H1 (cell line): ENCODE data around the gene NPR2. TPM values are rescaled to one million over a fixed set of nuclear protein-coding genes. Genes with fewer than 3 reads are reported as not detected.

Source experiments
- CTCF ChIA-PET: fragments of 300-600 bp; sonication (Branson Sonifier 250); formaldehyde crosslinking; loops from one replicate; lab custom pipeline; 2021; ENCODE audit not compliant: partially characterized antibody; lab: Charles Lee
- POLR2A ChIA-PET: fragments of 300-600 bp; sonication (Branson Sonifier 250); formaldehyde crosslinking; loops from one replicate; lab custom pipeline; 2021; ENCODE audit warnings: inconsistent platforms; ENCODE audit not compliant: partially characterized antibody; lab: Charles Lee
- DNase-seq, 2 experiments: peaks; one replicate each; pipeline versions ENCODE4 v3.0.0 to v3.0.0-alpha.2; 2010 to 2022; ENCODE audit warnings: low spot score in 2 of 2, low read depth in 1 of 2, mixed read lengths in 1 of 2
- FAIRE-seq: peaks from 2 replicates; lab custom pipeline; 2011; peaks lifted over from hg19 to GRCh38; lab: Jason Lieb, UNC
- H2AFZ ChIP-seq: 2 replicates; pipeline ENCODE4 v1.8.1; 2012; ENCODE audit warnings: low read length, inconsistent platforms
- H2AK5ac ChIP-seq: 2 replicates; pipeline ENCODE4 v1.6.1; 2013; ENCODE audit warnings: low read depth, low read length
- H2BK120ac ChIP-seq: replicated peaks from 2 replicates; pipeline ENCODE3; 2013; ENCODE audit warnings: low read depth, low read length, inconsistent platforms
- H2BK12ac ChIP-seq: 2 replicates; pipeline ENCODE4 v1.6.1; 2013; ENCODE audit warnings: low read depth, low read length
- H2BK15ac ChIP-seq: 2 replicates; pipeline ENCODE4 v1.6.1; 2013; ENCODE audit warnings: low read length
- H2BK20ac ChIP-seq: 2 replicates; pipeline ENCODE4 v1.6.1; 2013; ENCODE audit warnings: low read length
- H2BK5ac ChIP-seq: 2 replicates; pipeline ENCODE4 v1.6.1; 2013; ENCODE audit warnings: low read depth, low read length
- H3K14ac ChIP-seq: 2 replicates; pipeline ENCODE4 v1.6.1; 2013; ENCODE audit warnings: inconsistent platforms; ENCODE audit not compliant: insufficient read length
- H3K18ac ChIP-seq: 2 replicates; pipeline ENCODE4 v1.6.1; 2013; ENCODE audit warnings: low read length; ENCODE audit errors: extremely low read depth
- H3K23ac ChIP-seq: 2 replicates; pipeline ENCODE4 v1.6.1; 2013; ENCODE audit warnings: inconsistent platforms; ENCODE audit not compliant: insufficient read length
- H3K23me2 ChIP-seq: 2 replicates; pipeline ENCODE4 v1.6.1; 2013; ENCODE audit warnings: low read depth, low read length
- H3K27ac ChIP-seq: 2 replicates; pipeline ENCODE4 v1.6.1; 2011; ENCODE audit warnings: low read depth, low read length, inconsistent platforms
- H3K27me3 ChIP-seq, 4 experiments: replicated peaks in 1 of 4; 1 replicate in 1 of 4; 2 replicates in 3 of 4; pipeline versions ENCODE4 v1.6.1 to v1.8.1; 2011 to 2013; ENCODE audit warnings: low read length in 3 of 4, mild to moderate bottlenecking in 3 of 4, inconsistent platforms in 2 of 4, mixed read lengths in 2 of 4, moderate library complexity in 1 of 4; ENCODE audit not compliant: control insufficient read depth in 3 of 4, insufficient read depth in 3 of 4; ENCODE audit errors: extremely low read depth in 1 of 4
- H3K36me3 ChIP-seq, 4 experiments: 2 replicates each; pipeline versions ENCODE4 v1.6.1 to v1.8.1; 2011 to 2013; ENCODE audit warnings: mild to moderate bottlenecking in 4 of 4, low read length in 3 of 4, moderate library complexity in 2 of 4, control low read depth in 1 of 4, inconsistent platforms in 1 of 4; ENCODE audit not compliant: insufficient read depth in 4 of 4, control insufficient read depth in 2 of 4
- H3K4ac ChIP-seq: replicated peaks from 2 replicates; pipeline ENCODE3; 2013; ENCODE audit warnings: low read length, low read depth, mixed read lengths, inconsistent platforms; ENCODE audit not compliant: insufficient read length
- H3K4me1 ChIP-seq, 4 experiments: replicated peaks in 1 of 4; 1 replicate in 1 of 4; 2 replicates in 3 of 4; pipeline versions ENCODE4 v1.6.1 to v1.8.1; 2011 to 2013; ENCODE audit warnings: low read length in 3 of 4, inconsistent platforms in 2 of 4, mixed read lengths in 1 of 4; ENCODE audit not compliant: insufficient read depth in 4 of 4, control insufficient read depth in 3 of 4
- H3K4me2 ChIP-seq, 2 experiments: 2 replicates each; pipeline versions ENCODE4 v1.6.1 to v1.8.1; 2011 to 2013; ENCODE audit warnings: low read depth in 2 of 2, low read length in 2 of 2, control low read depth in 1 of 2, inconsistent platforms in 1 of 2, mild to moderate bottlenecking in 1 of 2; ENCODE audit not compliant: insufficient read depth in 1 of 2
- H3K4me3 ChIP-seq, 4 experiments: fragments of 200-600, 300-600 bp in 1 of 4; sonication (generic), shearing (Covaris generic), sonication (Bioruptor Twin) in 1 of 4; 2 replicates each; pipeline versions ENCODE4 v1.5.1 to v1.8.1; 2011 to 2016; ENCODE audit warnings: low read length in 4 of 4, low read depth in 3 of 4, control low read depth in 2 of 4, inconsistent platforms in 2 of 4, mild to moderate bottlenecking in 2 of 4, mixed read lengths in 1 of 4, moderate library complexity in 1 of 4; ENCODE audit not compliant: insufficient read depth in 2 of 4; ENCODE audit errors: extremely low read depth in 1 of 4
- H3K56ac ChIP-seq: replicated peaks from 2 replicates; pipeline ENCODE3; 2013; ENCODE audit warnings: low read depth, mild to moderate bottlenecking, mixed read lengths, low read length, inconsistent platforms; ENCODE audit not compliant: insufficient read length
- H3K79me1 ChIP-seq: 2 replicates; pipeline ENCODE4 v1.6.1; 2013; ENCODE audit warnings: low read depth, low read length, control low read depth
- H3K79me2 ChIP-seq, 2 experiments: 2 replicates each; pipeline versions ENCODE4 v1.6.1 to v1.8.1; 2012 to 2013; ENCODE audit warnings: low read length in 2 of 2, mild to moderate bottlenecking in 2 of 2, inconsistent platforms in 1 of 2; ENCODE audit not compliant: insufficient read depth in 2 of 2, control insufficient read depth in 1 of 2
- H3K9ac ChIP-seq, 4 experiments: replicated peaks in 1 of 4; 1 replicate in 1 of 4; 2 replicates in 3 of 4; pipeline versions ENCODE4 v1.6.1 to v1.8.1; 2011 to 2013; ENCODE audit warnings: low read depth in 3 of 4, low read length in 3 of 4, control low read depth in 2 of 4, mild to moderate bottlenecking in 2 of 4, moderate library complexity in 2 of 4, inconsistent platforms in 1 of 4; ENCODE audit errors: extremely low read depth in 1 of 4
- H3K9me3 ChIP-seq, 2 experiments: 2 replicates each; pipeline versions ENCODE4 v1.6.1 to v1.8.1; 2012 to 2013; ENCODE audit warnings: mild to moderate bottlenecking in 2 of 2, moderate library complexity in 2 of 2, control low read depth in 1 of 2, inconsistent platforms in 1 of 2, low read depth in 1 of 2, low read length in 1 of 2, mixed read lengths in 1 of 2; ENCODE audit not compliant: insufficient read depth in 2 of 2
- H4K20me1 ChIP-seq, 2 experiments: replicated peaks in 1 of 2; 2 replicates each; pipeline versions ENCODE3 to v1.8.1; 2011 to 2013; ENCODE audit warnings: inconsistent platforms in 2 of 2, low read length in 2 of 2, mild to moderate bottlenecking in 1 of 2; ENCODE audit not compliant: insufficient read depth in 2 of 2, control insufficient read depth in 1 of 2
- H4K5ac ChIP-seq: 2 replicates; pipeline ENCODE4 v1.6.1; 2013; ENCODE audit warnings: low read length, low read depth, mixed read lengths, inconsistent platforms; ENCODE audit not compliant: insufficient read length
- H4K8ac ChIP-seq: 2 replicates; pipeline ENCODE4 v1.8.0; 2013; ENCODE audit warnings: mild to moderate bottlenecking, moderate library complexity, low read length, inconsistent platforms; ENCODE audit not compliant: insufficient read depth; ENCODE audit errors: extremely low read depth
- H4K91ac ChIP-seq: replicated peaks from 2 replicates; pipeline ENCODE3; 2013; ENCODE audit warnings: low read length, mixed read lengths, inconsistent platforms; ENCODE audit not compliant: insufficient read length
- BACH1 ChIP-seq: IDR thresholded peaks from 2 replicates; pipeline ENCODE4 v1.6.1; 2012; ENCODE audit warnings: low read length, improper control_type of control experiment
- CTBP2 ChIP-seq: IDR thresholded peaks from 2 replicates; pipeline ENCODE4 v1.7.0; 2011; ENCODE audit warnings: borderline replicate concordance, mild to moderate bottlenecking, moderate library complexity, mixed read lengths, low read length; ENCODE audit not compliant: insufficient read depth, insufficient read length
- EGR1 ChIP-seq: IDR thresholded peaks from 2 replicates; pipeline ENCODE4 v1.6.1; 2011; ENCODE audit warnings: low read depth, low read length, borderline replicate concordance
- GABPA ChIP-seq: IDR thresholded peaks from 2 replicates; pipeline ENCODE4 v1.6.1; 2011; ENCODE audit warnings: mild to moderate bottlenecking, low read length, moderate library complexity, borderline replicate concordance; ENCODE audit not compliant: insufficient read depth
- JUN ChIP-seq: IDR thresholded peaks from 2 replicates; pipeline ENCODE4 v1.6.1; 2011; ENCODE audit warnings: low read depth, mild to moderate bottlenecking, improper control_type of control experiment, low read length
- polyA plus RNA-seq, 7 experiments: library from polyadenylated mRNA; depleted of rRNA in 3 of 7; stranded (reverse) in 5 of 7; unstranded in 2 of 7; fragments of >200 nt in 5 of 7; fragments of 200-250 nt in 2 of 7; gene quantifications; 1 replicate in 5 of 7; 2 replicates in 1 of 7; 4 replicates in 1 of 7; pipeline versions ENCODE4 v1.2.1 to v1.2.3, GENCODE V29; 2011 to 2013; ENCODE audit warnings: missing spikeins in 2 of 7, mixed read lengths in 2 of 7
- total RNA-seq: library from RNA; stranded (reverse); fragmentation: NEBNext Ultra II Directional; extraction: Animal tissue kit (Norgen Biotek cat#: 25700); gene quantifications from 2 replicates; pipeline ENCODE4 v1.2.1, GENCODE V29; 2021
- TF ChIP-seq, protein P1 (sequence below): IDR thresholded peaks from 2 replicates; pipeline ENCODE4 v1.6.1; 2011; ENCODE audit warnings: low read depth, mild to moderate bottlenecking, low read length; ENCODE audit not compliant: insufficient read depth

NPR2 gene
- total and polyA plus RNA-seq, 2 of the 8 experiments (the other 6 are each of a cell fraction or from before 2014, with no cell fraction given) = 11.0 to 17.0 TPM

- Histone ChIP-seq H2AK5ac (no peak overlapping the region), H2BK120ac (no peak overlapping the region), H4K5ac (no peak overlapping the region), H3K4me1 (no peaks in the 10 kb centered on the region), H3K23ac (no peak overlapping the region), H3K9me3 (no peaks in the 10 kb centered on the region), H4K91ac (no peak overlapping the region), H2BK15ac (no peak overlapping the region), H3K56ac (no peak overlapping the region), H2BK5ac (no peak overlapping the region), H3K4me2 (no peak overlapping the region), H2BK12ac (no peak overlapping the region), H2AFZ (no peak overlapping the region), H4K20me1 (no peaks in the 10 kb centered on the region), H3K9ac (no peak overlapping the region), H3K4me3 (no peak overlapping the region), H3K23me2 (no peaks in the 10 kb centered on the region), H3K14ac (no peak overlapping the region), H3K4ac (no peak overlapping the region), H4K8ac (no peak overlapping the region), H3K79me2 (no peaks in the 10 kb centered on the region), H3K79me1 (no peaks in the 10 kb centered on the region), H3K27me3 (no peaks in the 10 kb centered on the region), H3K27ac (no peak overlapping the region), H2BK20ac (no peak overlapping the region), H3K18ac (no peak overlapping the region), H3K36me3 (no peaks in the 10 kb centered on the region)
- FAIRE-seq (no peak), DNase-seq (no peak)
- POLR2A ChIA-PET = interaction anchor here (0.7 kb wide), 1 partner anchor 43 kb away, joined by 4 read pairs; no protein-coding TSS in a partner anchor
- CTCF ChIA-PET = interaction anchor here (0.7 kb wide), 1 partner anchor 56 kb away, joined by 3 read pairs; no protein-coding TSS in a partner anchor
- TF ChIP-seq BACH1 = no peak
- no peak for TF ChIP-seq EGR1
- TF ChIP-seq, protein P1, sequence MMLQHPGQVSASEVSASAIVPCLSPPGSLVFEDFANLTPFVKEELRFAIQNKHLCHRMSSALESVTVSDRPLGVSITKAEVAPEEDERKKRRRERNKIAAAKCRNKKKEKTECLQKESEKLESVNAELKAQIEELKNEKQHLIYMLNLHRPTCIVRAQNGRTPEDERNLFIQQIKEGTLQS = no peak
- no peak for TF ChIP-seq CTBP2
- no peak for TF ChIP-seq JUN
- TF ChIP-seq GABPA = no peak
Observed at GRCh38 chr9:35783418-35783817, 8.0 kb upstream of the NPR2 start.
